ENCODE data around the gene SLC37A1. TPM values are rescaled to one million over a fixed set of nuclear protein-coding genes. Genes with fewer than 3 reads are reported as not detected.

Gene SLC37A1
- total and polyA plus RNA-seq, 9 of the 15 experiments (the other 6 are each of a cell fraction or from before 2014, with no cell fraction given): 0.06 to 3.4 (median 0.40) TPM

DNA sequence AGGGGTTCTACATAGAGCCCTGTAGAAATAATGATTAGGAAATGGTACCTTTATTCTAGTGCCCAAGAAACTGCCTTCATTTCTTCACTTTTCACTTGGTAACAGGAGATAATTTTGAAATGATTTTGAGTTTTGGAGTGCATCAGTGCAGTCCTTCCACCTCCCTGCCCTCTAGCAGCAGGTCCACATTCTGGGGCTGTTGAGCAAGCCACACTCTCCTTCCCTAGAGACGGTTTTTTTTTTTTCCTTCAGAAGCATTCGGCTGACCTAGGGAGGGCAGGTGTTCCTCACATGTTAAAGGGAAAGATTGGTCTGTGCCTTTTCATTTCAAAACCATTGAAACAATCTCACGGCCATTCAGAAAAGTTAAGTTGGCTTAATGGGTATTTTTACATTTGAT is 39.8 kb downstream of the SLC37A1 start:
- TF ChIP-seq SMARCC2 (IDR thresholded peaks at IDR 0.05; ENCODE audit: low read depth) (no peak), ZFP30 (CRISPR knock-in tag; IDR thresholded peaks at IDR 0.05; ENCODE audit: borderline replicate concordance) (no peak), ZNF384 (IDR thresholded peaks at IDR 0.05; ENCODE audit: low read depth, low read length) (peak; percentile 31; the same call in 1 of the 2 replicates)
- TF ChIP-seq, protein P1, sequence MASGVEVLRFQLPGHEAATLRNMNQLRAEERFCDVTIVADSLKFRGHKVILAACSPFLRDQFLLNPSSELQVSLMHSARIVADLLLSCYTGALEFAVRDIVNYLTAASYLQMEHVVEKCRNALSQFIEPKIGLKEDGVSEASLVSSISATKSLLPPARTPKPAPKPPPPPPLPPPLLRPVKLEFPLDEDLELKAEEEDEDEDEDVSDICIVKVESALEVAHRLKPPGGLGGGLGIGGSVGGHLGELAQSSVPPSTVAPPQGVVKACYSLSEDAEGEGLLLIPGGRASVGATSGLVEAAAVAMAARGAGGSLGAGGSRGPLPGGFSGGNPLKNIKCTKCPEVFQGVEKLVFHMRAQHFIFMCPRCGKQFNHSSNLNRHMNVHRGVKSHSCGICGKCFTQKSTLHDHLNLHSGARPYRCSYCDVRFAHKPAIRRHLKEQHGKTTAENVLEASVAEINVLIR (CRISPR knock-in tag; IDR thresholded peaks at IDR 0.05): no peak
- ATAC-seq: peak; percentile 21; the same call in 1 of the 3 replicates
- no peak for DNase-seq (ENCODE audit: extremely low read depth in 1 of 4, low spot score in 3 of 4)
- in situ Hi-C loops (cut with MboI) (no loop called here), intact Hi-C loops (cut with micrococcal nuclease) (no loop called here)
- no peaks in the 10 kb centered on the region for H3K79me2 ChIP-seq (ENCODE audit: control insufficient read depth, insufficient read depth, low read length)
- H3K27me3 ChIP-seq (ENCODE audit: control insufficient read depth in 2 of 2, insufficient read depth in 2 of 2, low read length in 2 of 2): no peaks in the 10 kb centered on the region; a peak in 1 of 5 replicates
- H3K9me3 ChIP-seq (replicated peaks; ENCODE audit: control insufficient read depth, insufficient read depth, low read depth, low read length): no peaks in the 10 kb centered on the region; the same call in 1 of the 2 replicates
- ChIA-PET CTCF (ENCODE audit: low intra/inter-chr PET ratio) (no interaction called here), POLR2A (interaction anchor here (0.7 to 1.2 kb wide), 3 partner anchors 9 to 875 kb away, joined by 4 to 5 read pairs (median 5); no protein-coding TSS in a partner anchor)
- H3K9me1 ChIP-seq (ENCODE audit: control insufficient read depth, insufficient read depth, low read length): no peaks in the 10 kb centered on the region
- WGBS (ENCODE audit: insufficient coverage, low coverage, missing lambda C conversion rate): 18% methylated on average over 3 of the region's 3 CpGs
- no peak overlapping the region for H3K4me3 ChIP-seq
- no peak for FAIRE-seq
- no peak overlapping the region for H3K9ac ChIP-seq (ENCODE audit: insufficient read depth in 1 of 2, low read depth in 2 of 2, low read length in 2 of 2)
- no peak overlapping the region for H3K27ac ChIP-seq (ENCODE audit: extremely low read depth, low read depth, low read length)
- H3K4me2 ChIP-seq (ENCODE audit: insufficient read depth, low read length): 0 out of 2 replicates have a peak overlapping the region, but pooled peaks have one; percentile 6
- peak overlapping the region; percentile 75 for H2AFZ ChIP-seq (ENCODE audit: low read depth, low read length)
- H3K36me3 ChIP-seq (ENCODE audit: control insufficient read depth, insufficient read depth, low read length): no peaks in the 10 kb centered on the region
- peaks cover 16% of the 10 kb centered on the region in 2 experiments for H3K4me1 ChIP-seq (replicated peaks in 1 of 2; ENCODE audit: control insufficient read depth in 2 of 2, insufficient read depth in 2 of 2, low read length in 2 of 2)
- no peaks in the 10 kb centered on the region for H4K20me1 ChIP-seq (replicated peaks; ENCODE audit: control insufficient read depth, insufficient read depth, low read length)
- BruUV-seq (replicated peaks): no TSS peak

Measured in K562 (cell line).